GM12878 (cell line): ENCODE results near the gene SCAMP5. TPM values are rescaled to one million over a fixed set of nuclear protein-coding genes. Genes with fewer than 3 reads are reported as not detected.

Experiments used
- ATAC-seq: fragments of 200-7000 bp; cut with Tn5 transposase; 3 replicates; pipeline ENCODE4 v1.9.1; 2020; ENCODE audit warnings: mild to moderate bottlenecking, moderate library complexity
- BruUV-seq: library from RNA; stranded (reverse); fragments of 400-500 nt; replicated peaks from 2 replicates; lab custom pipeline; 2021; lab: Mats Ljungman, UMichigan
- CTCF ChIA-PET: fragments of 300-600 bp; sonication (Branson Sonifier 250); formaldehyde crosslinking; extraction: SDS; loops from one replicate; lab custom pipeline; 2021; ENCODE audit warnings: inconsistent platforms; lab: Yijun Ruan, JAX
- POLR2A ChIA-PET: fragments of 350-600 bp; formaldehyde crosslinking; extraction: SDS; loops from one replicate; lab custom pipeline; 2021; ENCODE audit warnings: inconsistent platforms; lab: Charles Lee
- RAD21 ChIA-PET: fragments of 300-600 bp; sonication (Branson Sonifier 250); formaldehyde crosslinking; loops from one replicate; lab custom pipeline; 2023; ENCODE audit warnings: antibody characterized with exemption; ENCODE audit not compliant: unreplicated experiment; lab: Charles Lee
- SMC1A ChIA-PET: fragments of 300-600 bp; sonication (Branson Sonifier 250); formaldehyde crosslinking; loops from one replicate; lab custom pipeline; 2023; ENCODE audit not compliant: unreplicated experiment, uncharacterized antibody; lab: Charles Lee
- DNase-seq: peaks from one replicate; pipeline ENCODE4 v3.0.0-alpha.2; 2011; ENCODE audit warnings: low read depth, low spot score
- FAIRE-seq: peaks from 3 replicates; lab custom pipeline; 2011; peaks lifted over from hg19 to GRCh38; lab: Jason Lieb, UNC
- H2AFZ ChIP-seq: 2 replicates; pipeline ENCODE4 v1.6.0; 2011; ENCODE audit warnings: low read depth, low read length, control low read depth; ENCODE audit not compliant: control insufficient read depth
- H3K27ac ChIP-seq: 2 replicates; pipeline ENCODE4 v1.5.1; 2011; ENCODE audit warnings: control low read depth; ENCODE audit not compliant: control insufficient read depth, insufficient read depth
- H3K27me3 ChIP-seq, 2 experiments: replicated peaks in 1 of 2; 2 replicates each; pipeline versions ENCODE4 v1.6.0 to v1.6.1; 2011; ENCODE audit warnings: low read length in 1 of 2; ENCODE audit not compliant: control insufficient read depth in 2 of 2, insufficient read depth in 2 of 2
- H3K36me3 ChIP-seq, 2 experiments: 2 replicates each; pipeline ENCODE4 v1.5.1; 2011; ENCODE audit warnings: low read length in 1 of 2; ENCODE audit not compliant: control insufficient read depth in 2 of 2, insufficient read depth in 2 of 2
- H3K4me1 ChIP-seq: 2 replicates; pipeline ENCODE4 v1.6.1; 2011; ENCODE audit warnings: mild to moderate bottlenecking, low read length, moderate library complexity, mixed read lengths; ENCODE audit not compliant: control insufficient read depth, insufficient read depth
- H3K4me2 ChIP-seq: 2 replicates; pipeline ENCODE4 v1.6.0; 2011; ENCODE audit warnings: control low read depth; ENCODE audit not compliant: control insufficient read depth, insufficient read depth
- H3K4me3 ChIP-seq: fragments of 200-600 bp; sonication (generic); 2 replicates; pipeline ENCODE4 v1.5.1; 2016
- H3K79me2 ChIP-seq: 2 replicates; pipeline ENCODE4 v1.6.0; 2011; ENCODE audit warnings: low read length; ENCODE audit not compliant: control insufficient read depth, insufficient read depth
- H3K9ac ChIP-seq: 2 replicates; pipeline ENCODE4 v1.8.0; 2011; ENCODE audit warnings: low read length, control low read depth, mixed read lengths; ENCODE audit not compliant: control insufficient read depth, insufficient read depth
- H3K9me3 ChIP-seq: replicated peaks from 3 replicates; pipeline ENCODE4 v1.5.1; 2011; ENCODE audit warnings: mild to moderate bottlenecking, low read length; ENCODE audit not compliant: control insufficient read depth, insufficient read depth
- H4K20me1 ChIP-seq: 2 replicates; pipeline ENCODE4 v1.6.0; 2011; ENCODE audit not compliant: control insufficient read depth, insufficient read depth
- CREB1 ChIP-seq: IDR thresholded peaks from 2 replicates; pipeline ENCODE4 v1.6.1; 2012; ENCODE audit warnings: low read depth, mild to moderate bottlenecking, inconsistent platforms
- PKNOX1 ChIP-seq: fragments of 450-650 bp; IDR thresholded peaks from 2 replicates; pipeline ENCODE4 v1.6.1; 2016; ENCODE audit warnings: mild to moderate bottlenecking
- POLR2A ChIP-seq: IDR thresholded peaks from 2 replicates; pipeline ENCODE4 v1.6.1; 2011; ENCODE audit warnings: low read depth, mild to moderate bottlenecking, low read length
- RCOR1 ChIP-seq: conservative IDR thresholded peaks from 2 replicates; pipeline ENCODE4 v1.6.1; 2012; ENCODE audit warnings: low read depth, low read length, improper control_type of control experiment
- RUNX3 ChIP-seq: IDR thresholded peaks from 2 replicates; pipeline ENCODE4 v1.6.1; 2012; ENCODE audit warnings: low read length, inconsistent platforms
- USF1 ChIP-seq: IDR thresholded peaks from 2 replicates; pipeline ENCODE4 v1.6.1; 2011; ENCODE audit warnings: borderline replicate concordance, low read depth, mild to moderate bottlenecking, moderate library complexity, mixed read lengths, low read length; ENCODE audit not compliant: insufficient read depth; ENCODE audit errors: extremely low read length
- WGBS: methylation state at CpG from one replicate; pipeline ENCODE4 v1.1.6; 2016; ENCODE audit warnings: low lambda C conversion rate; ENCODE audit not compliant: insufficient replicate concordance, insufficient coverage; ENCODE audit errors: missing lambda C conversion rate; 5-methylcytosine and 5-hydroxymethylcytosine counted together
- in situ Hi-C: fragments of 300-500 bp; cut with MboI; formaldehyde crosslinking; loops from 9 replicates; pipeline ENCODE4 v1.14.3; 2018; ENCODE audit warnings: mixed read lengths
- intact Hi-C: fragments of 100-400 bp; cut with micrococcal nuclease; formaldehyde crosslinking; loops from one replicate; pipeline ENCODE4 v1.14.2; 2022; ENCODE audit not compliant: unreplicated experiment
- polyA plus RNA-seq, 11 experiments: library from polyadenylated mRNA; depleted of rRNA in 4 of 11; unstranded in 6 of 11; stranded (reverse) in 5 of 11; fragments of >200 nt; fragmentation: Nextera tagmentation in 4 of 11; fragmentation: Illumina TruSeq in 1 of 11; extraction: Ambion mirVana in 4 of 11; extraction: Trizol in 1 of 11; gene quantifications; 1 replicate in 1 of 11; 2 replicates in 10 of 11; pipeline versions ENCODE4 v1.2.1 to v1.2.3, GENCODE V29; 2011 to 2016; ENCODE audit warnings: inconsistent platforms in 2 of 11, missing spikeins in 2 of 11, low read depth in 1 of 11
- total RNA-seq, 4 experiments: library from RNA; depleted of rRNA in 3 of 4; stranded (reverse); fragments of >200 nt in 3 of 4; fragmentation: Illumina TruSeq in 1 of 4; extraction: Trizol in 1 of 4; gene quantifications; 2 replicates each; pipeline versions ENCODE4 v1.2.1 to v1.2.3, GENCODE V29; 2013 to 2021
- TF ChIP-seq, protein P1 (sequence below): fragments of 450-650 bp; IDR thresholded peaks from 2 replicates; pipeline ENCODE4 v1.6.1; 2014; ENCODE audit warnings: mild to moderate bottlenecking

Gene SCAMP5
- total and polyA plus RNA-seq, 10 of the 15 experiments (the other 5 are each of a cell fraction or from before 2014, with no cell fraction given): 1.6 to 41.6 (median 16.9) TPM

GRCh38 chr15:75021341-75021740 lies 26.0 kb downstream of the SCAMP5 start:
- BruUV-seq: no TSS peak
- no peak overlapping the region for H3K4me3 ChIP-seq
- intact Hi-C loops: loop anchor here (5.0 kb wide), 1 partner anchor 431 kb away; the partner anchor contains the start of gene SIN3A
- H3K4me2 ChIP-seq: no peak overlapping the region
- H3K79me2 ChIP-seq: peaks cover 16% of the 10 kb centered on the region
- no peaks in the 10 kb centered on the region for H3K36me3 ChIP-seq
- H3K27ac ChIP-seq: no peak overlapping the region
- 78% methylated on average over 8 of the region's 8 CpGs for WGBS
- in situ Hi-C loops: loop anchor here (10.0 to 25.0 kb wide), 2 partner anchors 283 to 641 kb away; no protein-coding TSS in a partner anchor
- ChIA-PET CTCF (interaction anchor here (0.9 to 1.4 kb wide), 2 partner anchors 8 to 11 kb away, joined by 3 to 6 read pairs; no protein-coding TSS in a partner anchor), SMC1A (no interaction called here), POLR2A (interaction anchor here (1.8 kb wide), 1 partner anchor 11 kb away, joined by 5 read pairs; no protein-coding TSS in a partner anchor), RAD21 (no interaction called here)
- ATAC-seq (no peak), DNase-seq (no peak), FAIRE-seq (no peak)
- H3K9ac ChIP-seq: no peak overlapping the region
- no peaks in the 10 kb centered on the region for H3K9me3 ChIP-seq
- H2AFZ ChIP-seq: no peak overlapping the region
- H3K4me1 ChIP-seq: peaks cover 9% of the 10 kb centered on the region; the same call in 1 of the 2 replicates
- H4K20me1 ChIP-seq: no peaks in the 10 kb centered on the region
- TF ChIP-seq CREB1 (no peak), RUNX3 (no peak), POLR2A (no peak), RCOR1 (no peak), PKNOX1 (no peak), USF1 (no peak)
- TF ChIP-seq, protein P1, sequence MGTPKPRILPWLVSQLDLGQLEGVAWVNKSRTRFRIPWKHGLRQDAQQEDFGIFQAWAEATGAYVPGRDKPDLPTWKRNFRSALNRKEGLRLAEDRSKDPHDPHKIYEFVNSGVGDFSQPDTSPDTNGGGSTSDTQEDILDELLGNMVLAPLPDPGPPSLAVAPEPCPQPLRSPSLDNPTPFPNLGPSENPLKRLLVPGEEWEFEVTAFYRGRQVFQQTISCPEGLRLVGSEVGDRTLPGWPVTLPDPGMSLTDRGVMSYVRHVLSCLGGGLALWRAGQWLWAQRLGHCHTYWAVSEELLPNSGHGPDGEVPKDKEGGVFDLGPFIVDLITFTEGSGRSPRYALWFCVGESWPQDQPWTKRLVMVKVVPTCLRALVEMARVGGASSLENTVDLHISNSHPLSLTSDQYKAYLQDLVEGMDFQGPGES: no peak
- no peaks in the 10 kb centered on the region for H3K27me3 ChIP-seq
